ENCODE measurements around the gene TCF23.

- TF ChIP-seq TAF1 (IDR thresholded peaks at IDR 0.05; ENCODE audit: low read depth, low read length), result no peak
- TF ChIP-seq PAX5 (IDR thresholded peaks at IDR 0.05; ENCODE audit: insufficient read depth, low read length, severe bottlenecking), result no peak
- TF ChIP-seq POLR2A (IDR thresholded peaks at IDR 0.05; ENCODE audit: low read depth, low read length), result no peak
- no peak for TF ChIP-seq POLR2AphosphoS5 (IDR thresholded peaks at IDR 0.05; ENCODE audit: low read depth, low read length)
Observed at GRCh38 chr2:27198627-27199026, 49.8 kb downstream of the TCF23 start.

Data from GM12891 (cell line).